Right lobe of liver (tissue), 6 donors: Measurements from ENCODE around the gene BCAR3. TPM values are rescaled to one million over a fixed set of nuclear protein-coding genes. Genes with fewer than 3 reads are reported as not detected.

ENCODE experiments used
- ATAC-seq, 4 donors: fragments of 200-7000 bp; cut with Tn5 transposase; one replicate each; pipeline ENCODE4 v1.9.1; 2020; ENCODE audit warnings: mild to moderate bottlenecking in 4 of 4, moderate library complexity in 4 of 4
- DNase-seq, 3 donors: peaks; one replicate each; pipeline ENCODE4 v3.0.0-alpha.2; 2020
- H3K27ac ChIP-seq, 3 donors: fragments of 200-600 bp; one replicate each; pipeline ENCODE4 v1.8.0; 2022
- H3K27me3 ChIP-seq, 2 donors: fragments of 200-600 bp; one replicate each; pipeline ENCODE4 v1.8.0; 2022
- H3K36me3 ChIP-seq, 4 donors: fragments of 200-600 bp; sonication (generic) in 1 of 4; one replicate each; pipeline versions ENCODE4 v1.5.1 to v1.8.0; 2017 to 2022; ENCODE audit warnings: control low read depth in 1 of 4
- H3K4me1 ChIP-seq, 4 donors: fragments of 200-600 bp; sonication (generic) in 1 of 4; one replicate each; pipeline versions ENCODE4 v1.5.1 to v1.8.0; 2017 to 2022; ENCODE audit warnings: control low read depth in 1 of 4
- H3K4me3 ChIP-seq, 3 donors: fragments of 200-600 bp; one replicate each; pipeline ENCODE4 v1.8.0; 2022
- H3K9me3 ChIP-seq, 4 donors: fragments of 200-600 bp; sonication (generic) in 1 of 4; one replicate each; pipeline versions ENCODE4 v1.5.1 to v1.8.0; 2017 to 2022; ENCODE audit warnings: control low read depth in 1 of 4
- CTCF ChIP-seq, 4 donors: fragments of 200-600 bp in 3 of 4; fragments of 450-650 bp in 1 of 4; IDR thresholded peaks; one replicate each; pipeline versions ENCODE4 v1.5.1 to v1.8.0; 2016 to 2022; ENCODE audit warnings: antibody characterized with exemption in 4 of 4, mild to moderate bottlenecking in 2 of 4
- POLR2A ChIP-seq: fragments of 450-650 bp; IDR thresholded peaks from one replicate; pipeline ENCODE4 v1.6.1; 2017; ENCODE audit warnings: antibody characterized with exemption, mild to moderate bottlenecking
- WGBS: methylation state at CpG from one replicate; pipeline ENCODE4 v1.1.6; 2018; ENCODE audit warnings: low coverage, low lambda C conversion rate; ENCODE audit not compliant: insufficient coverage; ENCODE audit errors: missing lambda C conversion rate; 5-methylcytosine and 5-hydroxymethylcytosine counted together
- intact Hi-C, 2 donors: fragments of 100-400 bp; cut with DNase I; formaldehyde crosslinking; loops; one replicate each; pipeline versions ENCODE4 v1.11.2 to v1.14.1; 2022
- total RNA-seq, 6 experiments: library from RNA; depleted of rRNA in 2 of 6; stranded (reverse); fragments of >200 nt in 2 of 6; fragmentation: NEBNext Ultra II Directional in 3 of 6; extraction: Animal tissue kit (Norgen Biotek cat#: 25700) in 3 of 6; gene quantifications; one replicate each; pipeline versions ENCODE4 v1.1.0 to v1.2.4, GENCODE V29; 2016 to 2023
- donor health status: DM: no; HTN: yes; CAD: no.
- donor health status: DM: no; HTN: no; CAD: no.
- donor health status: DM: no; HTN: no; CAD: no.
- donor health status: DM: no; HTN: yes; CAD: no.
- donor health status: DM: no; HTN: yes; CAD: no.

BCAR3 gene
- total RNA-seq, 6 experiments from 2014 or later: 7.6 to 19.8 (median 12.9) TPM

GRCh38 chr1:93578911-93579825, 102.5 kb downstream of the BCAR3 start:
- 98% methylated on average over 8 of the region's 11 CpGs for WGBS
- Histone ChIP-seq H3K9me3 (no peaks in the 10 kb centered on the region), H3K4me3 (no peak overlapping the region), H3K4me1 (peaks cover 0 to 11% (median 2%) of the 10 kb centered on the region in 4 donors), H3K27me3 (no peaks in the 10 kb centered on the region), H3K27ac (no peak overlapping the region), H3K36me3 (peaks cover 0 to 22% (median 8%) of the 10 kb centered on the region in 4 donors)
- intact Hi-C loops: no loop called here
- ATAC-seq (no peak), DNase-seq (no peak)
- TF ChIP-seq POLR2A: no peak
- no peak for TF ChIP-seq CTCF (IDR thresholded peaks at IDR 0.05)

- no peaks in the 10 kb centered on the region for H3K27me3 ChIP-seq
- no peak overlapping the region for H3K4me3 ChIP-seq
- no peak for ATAC-seq
- intact Hi-C loops: no loop called here
- WGBS: 100% methylated on average over 3 of the region's 6 CpGs
- peaks cover 0 to 22% (median 8%) of the 10 kb centered on the region in 4 donors for H3K36me3 ChIP-seq
- no peak overlapping the region for H3K27ac ChIP-seq
- H3K4me1 ChIP-seq: peaks cover 0 to 7% (median 0%) of the 10 kb centered on the region in 4 donors
- no peak for DNase-seq
- H3K9me3 ChIP-seq: no peaks in the 10 kb centered on the region
- TF ChIP-seq POLR2A: no peak
- no peak for TF ChIP-seq CTCF (IDR thresholded peaks at IDR 0.05)
Measured at GRCh38 chr1:93578433-93578830, 103.2 kb downstream of the BCAR3 start.

- Histone ChIP-seq H3K27ac (no peak overlapping the region), H3K27me3 (no peaks in the 10 kb centered on the region), H3K4me3 (no peak overlapping the region), H3K36me3 (peaks cover 0 to 23% (median 8%) of the 10 kb centered on the region in 4 donors), H3K9me3 (no peaks in the 10 kb centered on the region), H3K4me1 (peaks cover 0 to 7% (median 0%) of the 10 kb centered on the region in 4 donors)
- no peak for ATAC-seq
- 89% methylated on average over 7 of the region's 18 CpGs for WGBS
- TF ChIP-seq POLR2A: no peak
- TF ChIP-seq CTCF (IDR thresholded peaks at IDR 0.05): no peak
- DNase-seq: no peak
- intact Hi-C loops: no loop called here
Measured at GRCh38 chr1:93577536-93578432, 103.9 kb downstream of the BCAR3 start.

- peaks cover 0 to 22% (median 7%) of the 10 kb centered on the region in 4 donors for H3K36me3 ChIP-seq
- 100% methylated on average over 2 of the region's 2 CpGs for WGBS
Measured at GRCh38 chr1:93576746-93577145, 104.9 kb downstream of the BCAR3 start.

More at GRCh38 chr1:93576746-93577145, 104.9 kb downstream of the BCAR3 start:
- no peak overlapping the region for H3K27ac ChIP-seq
- intact Hi-C loops: no loop called here
- H3K9me3 ChIP-seq: no peaks in the 10 kb centered on the region
- no peak for DNase-seq
- no peak overlapping the region for H3K4me3 ChIP-seq
- H3K27me3 ChIP-seq: no peaks in the 10 kb centered on the region
- H3K4me1 ChIP-seq: peaks cover 0 to 7% (median 0%) of the 10 kb centered on the region in 4 donors
- no peak for ATAC-seq
- TF ChIP-seq POLR2A (no peak), CTCF (IDR thresholded peaks at IDR 0.05) (no peak)
